Mesenchymal stem cell (in vitro differentiated cells and primary cell): ENCODE measurements around the gene HTT.

Experiments
- DNase-seq: peaks from one replicate; pipeline ENCODE4 v3.0.0-alpha.2; 2013
- H2AFZ ChIP-seq: one replicate; pipeline ENCODE4 v1.6.1; 2013; ENCODE audit warnings: low read depth, mild to moderate bottlenecking, control low read depth, inconsistent platforms, low read length, moderate library complexity
- H2AK5ac ChIP-seq: 2 replicates; pipeline ENCODE4 v1.6.1; 2013; ENCODE audit warnings: low read length, moderate library complexity, mild to moderate bottlenecking, inconsistent platforms; ENCODE audit not compliant: severe bottlenecking
- H2BK120ac ChIP-seq: one replicate; pipeline ENCODE4 v1.6.1; 2013; ENCODE audit warnings: low read depth, mild to moderate bottlenecking, inconsistent platforms, low read length, moderate library complexity
- H2BK12ac ChIP-seq, 2 experiments: one replicate each; pipeline ENCODE4 v1.6.1; 2013; ENCODE audit warnings: inconsistent platforms in 2 of 2, low read length in 2 of 2, mild to moderate bottlenecking in 2 of 2, moderate library complexity in 2 of 2, control low read depth in 1 of 2
- H2BK15ac ChIP-seq: one replicate; pipeline ENCODE4 v1.6.1; 2013; ENCODE audit warnings: mild to moderate bottlenecking, low read depth, inconsistent platforms; ENCODE audit not compliant: poor library complexity, severe bottlenecking
- H2BK5ac ChIP-seq: 2 replicates; pipeline ENCODE4 v1.6.1; 2013; ENCODE audit warnings: low read depth, mild to moderate bottlenecking, low read length, control low read depth, inconsistent platforms; ENCODE audit not compliant: poor library complexity, severe bottlenecking
- H3K14ac ChIP-seq, 2 experiments: one replicate each; pipeline ENCODE4 v1.6.1; 2013; ENCODE audit warnings: inconsistent platforms in 2 of 2, low read length in 2 of 2, control low read depth in 1 of 2, mild to moderate bottlenecking in 1 of 2, moderate library complexity in 1 of 2
- H3K18ac ChIP-seq, 2 experiments: one replicate each; pipeline ENCODE4 v1.6.1; 2013; ENCODE audit warnings: inconsistent platforms in 2 of 2, low read length in 2 of 2, control low read depth in 1 of 2, low read depth in 1 of 2, mild to moderate bottlenecking in 1 of 2
- H3K23ac ChIP-seq, 2 experiments: one replicate each; pipeline ENCODE4 v1.6.1; 2013; ENCODE audit warnings: inconsistent platforms in 2 of 2, low read length in 2 of 2, mild to moderate bottlenecking in 2 of 2, moderate library complexity in 2 of 2, control low read depth in 1 of 2
- H3K27ac ChIP-seq: 2 replicates; pipeline ENCODE4 v1.5.1; 2013; ENCODE audit warnings: mild to moderate bottlenecking, moderate library complexity, low read length, control low read depth, inconsistent platforms; ENCODE audit not compliant: poor library complexity, severe bottlenecking
- H3K27me3 ChIP-seq, 2 experiments: 2 replicates each; pipeline versions ENCODE4 v1.6.1 to v1.7.0; 2013; ENCODE audit warnings: low read length in 2 of 2, mild to moderate bottlenecking in 2 of 2, moderate library complexity in 2 of 2, control low read depth in 1 of 2, inconsistent platforms in 1 of 2; ENCODE audit not compliant: control insufficient read depth in 1 of 2, insufficient read depth in 1 of 2
- H3K36me3 ChIP-seq, 2 experiments: 2 replicates each; pipeline versions ENCODE4 v1.6.1 to v1.7.0; 2013; ENCODE audit warnings: low read length in 2 of 2, control low read depth in 1 of 2, inconsistent platforms in 1 of 2, low read depth in 1 of 2, mild to moderate bottlenecking in 1 of 2; ENCODE audit not compliant: insufficient read depth in 2 of 2, control insufficient read depth in 1 of 2
- H3K4ac ChIP-seq, 2 experiments: one replicate each; pipeline ENCODE4 v1.6.1; 2013; ENCODE audit warnings: inconsistent platforms in 2 of 2, low read length in 2 of 2, mild to moderate bottlenecking in 2 of 2, moderate library complexity in 2 of 2, control low read depth in 1 of 2, low read depth in 1 of 2
- H3K4me1 ChIP-seq: 2 replicates; pipeline ENCODE4 v1.6.1; 2013; ENCODE audit warnings: low read depth, low read length, control low read depth; ENCODE audit not compliant: control insufficient read depth, insufficient read depth
- H3K4me2 ChIP-seq: 2 replicates; pipeline ENCODE4 v1.6.1; 2013; ENCODE audit warnings: low read length, mild to moderate bottlenecking, inconsistent platforms; ENCODE audit not compliant: poor library complexity, severe bottlenecking
- H3K4me3 ChIP-seq, 2 experiments: 2 replicates each; pipeline versions ENCODE4 v1.5.1 to v1.7.0; 2013; ENCODE audit warnings: low read length in 2 of 2, mild to moderate bottlenecking in 2 of 2, control low read depth in 1 of 2, low read depth in 1 of 2; ENCODE audit not compliant: insufficient read depth in 1 of 2
- H3K79me1 ChIP-seq: replicated peaks from 2 replicates; pipeline ENCODE4 v1.6.1; 2013; ENCODE audit warnings: mild to moderate bottlenecking, control low read depth, low read length, inconsistent platforms; ENCODE audit not compliant: poor library complexity, severe bottlenecking
- H3K9ac ChIP-seq: 2 replicates; pipeline ENCODE4 v1.7.0; 2013; ENCODE audit warnings: mild to moderate bottlenecking, low read length, moderate library complexity
- H3K9me3 ChIP-seq: 2 replicates; pipeline ENCODE4 v1.7.0; 2013; ENCODE audit warnings: mild to moderate bottlenecking, low read length; ENCODE audit not compliant: control insufficient read depth
- H4K8ac ChIP-seq: one replicate; pipeline ENCODE4 v1.6.1; 2013; ENCODE audit warnings: inconsistent platforms, mild to moderate bottlenecking, low read length, moderate library complexity
- H4K91ac ChIP-seq: one replicate; pipeline ENCODE4 v1.6.1; 2013; ENCODE audit warnings: mild to moderate bottlenecking, low read length, inconsistent platforms
- WGBS: methylation state at CpG from one replicate; pipeline ENCODE4 v1.1.7; 2013; ENCODE audit warnings: mixed read lengths; 5-methylcytosine and 5-hydroxymethylcytosine counted together

The HTT gene

DNA sequence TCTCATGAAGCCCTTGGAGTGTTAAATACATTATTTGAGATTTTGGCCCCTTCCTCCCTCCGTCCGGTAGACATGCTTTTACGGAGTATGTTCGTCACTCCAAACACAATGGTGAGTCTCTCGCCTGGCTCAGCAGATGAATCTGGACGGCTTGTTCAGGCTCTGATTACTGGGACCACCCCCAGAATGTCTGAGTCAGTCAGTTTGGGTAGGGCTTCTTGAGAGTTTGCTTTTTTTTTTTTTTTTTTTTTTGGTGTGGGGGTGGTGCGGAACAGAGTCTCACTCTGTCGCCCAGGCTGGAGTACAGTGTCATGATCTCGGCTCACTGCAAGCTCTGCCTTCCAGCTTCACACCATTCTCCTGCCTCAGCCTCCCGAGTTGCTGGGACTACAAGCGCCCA, 112.1 kb downstream of the HTT start:
- WGBS = 90% methylated on average over 8 of the region's 11 CpGs
- H2AK5ac ChIP-seq = no peak overlapping the region
- H3K18ac ChIP-seq = no peak overlapping the region
- peaks cover 24% of the 10 kb centered on the region for H3K79me1 ChIP-seq
- no peak overlapping the region for H2AFZ ChIP-seq
- H3K27me3 ChIP-seq = no peaks in the 10 kb centered on the region
- H3K27ac ChIP-seq = no peak overlapping the region
- H2BK120ac ChIP-seq = no peak overlapping the region
- no peak overlapping the region for H3K4me2 ChIP-seq
- no peak overlapping the region for H4K8ac ChIP-seq
- no peaks in the 10 kb centered on the region for H3K4me1 ChIP-seq
- no peak for DNase-seq
- no peak overlapping the region for H2BK5ac ChIP-seq
- H3K23ac ChIP-seq = no peak overlapping the region
- H3K14ac ChIP-seq = no peak overlapping the region
- H3K4ac ChIP-seq = no peak overlapping the region
- no peak overlapping the region for H3K9ac ChIP-seq
- no peak overlapping the region for H2BK15ac ChIP-seq
- H2BK12ac ChIP-seq = no peak overlapping the region
- H3K36me3 ChIP-seq = peaks cover 59 to 93% of the 10 kb centered on the region in 2 experiments
- no peak overlapping the region for H4K91ac ChIP-seq
- no peaks in the 10 kb centered on the region for H3K9me3 ChIP-seq
- H3K4me3 ChIP-seq = no peak overlapping the region

DNA sequence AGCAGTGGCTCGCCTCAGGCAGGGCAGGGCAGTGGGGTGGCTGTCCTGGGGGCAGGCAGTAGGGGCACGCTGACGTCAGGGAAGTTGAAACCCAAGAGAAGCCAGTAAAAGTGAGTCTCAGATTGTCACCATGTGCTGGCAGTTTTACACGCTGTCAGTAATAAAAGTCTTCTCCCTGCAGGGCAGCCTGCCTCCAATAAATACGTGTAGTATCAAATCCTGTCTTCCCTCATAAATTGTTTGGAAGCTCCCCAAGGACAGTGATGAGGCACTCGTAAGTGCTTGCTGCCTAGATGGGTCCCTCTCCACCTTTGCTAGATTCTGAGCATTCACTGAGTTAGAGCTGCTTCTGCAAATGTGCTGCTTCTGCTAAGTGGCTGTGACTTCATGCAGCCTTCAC, 113.6 kb downstream of the HTT start:
- H2AK5ac ChIP-seq = no peak overlapping the region
- H3K14ac ChIP-seq = no peak overlapping the region
- H2BK12ac ChIP-seq = no peak overlapping the region
- H3K4ac ChIP-seq = no peak overlapping the region
- no peaks in the 10 kb centered on the region for H3K9me3 ChIP-seq
- no peak overlapping the region for H3K4me3 ChIP-seq
- H4K91ac ChIP-seq = no peak overlapping the region
- no peak overlapping the region for H3K9ac ChIP-seq
- H2AFZ ChIP-seq = no peak overlapping the region
- no peaks in the 10 kb centered on the region for H3K27me3 ChIP-seq
- H2BK5ac ChIP-seq = no peak overlapping the region
- H3K4me2 ChIP-seq = no peak overlapping the region
- peaks cover 3% of the 10 kb centered on the region for H3K4me1 ChIP-seq
- WGBS = 91% methylated on average over 6 of the region's 6 CpGs
- peaks cover 47 to 89% of the 10 kb centered on the region in 2 experiments for H3K36me3 ChIP-seq
- H3K27ac ChIP-seq = no peak overlapping the region
- H4K8ac ChIP-seq = no peak overlapping the region
- no peak for DNase-seq
- peaks cover 23% of the 10 kb centered on the region for H3K79me1 ChIP-seq
- H3K23ac ChIP-seq = no peak overlapping the region
- H3K18ac ChIP-seq = no peak overlapping the region
- H2BK120ac ChIP-seq = no peak overlapping the region
- no peak overlapping the region for H2BK15ac ChIP-seq

DNA sequence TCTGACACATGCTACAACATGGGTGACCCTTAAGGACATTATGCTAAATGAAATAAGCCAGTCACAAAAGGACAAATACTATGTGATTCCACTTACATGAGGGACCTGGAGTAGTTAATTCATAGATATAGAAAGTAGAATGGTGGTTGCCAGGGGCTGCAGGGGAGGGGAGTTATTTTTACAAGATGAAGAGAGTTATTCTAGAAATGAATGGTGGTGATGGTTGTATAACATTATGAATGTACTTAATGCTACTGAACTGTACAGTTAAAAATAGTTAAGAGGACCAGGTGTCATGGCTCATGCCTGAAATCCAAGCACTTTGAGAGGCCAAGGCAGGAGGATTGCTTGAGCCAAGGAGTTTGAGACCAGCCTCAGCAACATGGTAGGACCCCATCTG, 115.0 kb downstream of the HTT start:
- H2BK120ac ChIP-seq = no peak overlapping the region
- no peaks in the 10 kb centered on the region for H3K9me3 ChIP-seq
- H3K4me1 ChIP-seq = peaks cover 3% of the 10 kb centered on the region
- H2AK5ac ChIP-seq = no peak overlapping the region
- no peak overlapping the region for H3K4me3 ChIP-seq
- H2AFZ ChIP-seq = no peak overlapping the region
- H3K4me2 ChIP-seq = no peak overlapping the region
- peaks cover 19% of the 10 kb centered on the region for H3K79me1 ChIP-seq
- no peak overlapping the region for H2BK12ac ChIP-seq
- no peak overlapping the region for H4K91ac ChIP-seq
- no peak overlapping the region for H3K4ac ChIP-seq
- no peak overlapping the region for H3K23ac ChIP-seq
- no peaks in the 10 kb centered on the region for H3K27me3 ChIP-seq
- DNase-seq = no peak
- H3K9ac ChIP-seq = no peak overlapping the region
- no peak overlapping the region for H4K8ac ChIP-seq
- H3K36me3 ChIP-seq = peaks cover 38 to 82% of the 10 kb centered on the region in 2 experiments
- no peak overlapping the region for H3K14ac ChIP-seq
- H3K18ac ChIP-seq = no peak overlapping the region
- no peak overlapping the region for H2BK5ac ChIP-seq
- H3K27ac ChIP-seq = no peak overlapping the region
- H2BK15ac ChIP-seq = no peak overlapping the region

DNA sequence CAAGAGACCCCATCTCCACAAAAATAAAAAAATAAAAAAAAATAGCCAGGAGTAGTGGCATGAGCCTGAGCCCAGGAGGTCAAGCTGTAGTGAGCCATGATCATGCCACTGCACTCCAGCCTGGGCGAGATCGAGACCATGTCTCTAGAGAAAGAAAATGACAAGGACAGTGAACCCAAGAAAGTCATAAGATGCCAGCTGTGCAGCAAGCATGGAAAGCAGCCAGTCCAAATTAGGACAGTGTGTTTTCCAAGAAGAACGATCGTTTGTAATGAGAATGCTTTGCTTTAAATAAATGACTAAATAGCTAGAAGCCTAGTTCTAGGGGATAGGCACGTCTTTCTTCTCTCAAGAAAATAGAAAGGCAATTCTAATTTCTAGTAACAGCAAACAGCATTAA, 116.1 kb downstream of the HTT start:
- no peak for DNase-seq
- Histone ChIP-seq H2BK12ac (no peak overlapping the region), H3K36me3 (peaks cover 36 to 78% of the 10 kb centered on the region in 2 experiments)

More for the DNA sequence above, 116.1 kb downstream of the HTT start:
- 95% methylated on average over 2 of the region's 5 CpGs for WGBS
- no peak overlapping the region for H2AFZ ChIP-seq
- no peak overlapping the region for H3K23ac ChIP-seq
- H3K79me1 ChIP-seq = peaks cover 16% of the 10 kb centered on the region
- H2BK5ac ChIP-seq = no peak overlapping the region
- no peak overlapping the region for H3K4ac ChIP-seq
- H4K8ac ChIP-seq = no peak overlapping the region
- no peak overlapping the region for H2BK15ac ChIP-seq
- H3K4me2 ChIP-seq = no peak overlapping the region
- no peak overlapping the region for H4K91ac ChIP-seq
- H2AK5ac ChIP-seq = no peak overlapping the region
- no peak overlapping the region for H3K14ac ChIP-seq
- H3K4me3 ChIP-seq = no peak overlapping the region
- H3K18ac ChIP-seq = no peak overlapping the region
- no peaks in the 10 kb centered on the region for H3K9me3 ChIP-seq
- no peaks in the 10 kb centered on the region for H3K27me3 ChIP-seq
- no peak overlapping the region for H2BK120ac ChIP-seq
- no peak overlapping the region for H3K27ac ChIP-seq
- H3K4me1 ChIP-seq = peaks cover 3% of the 10 kb centered on the region
- H3K9ac ChIP-seq = no peak overlapping the region
